Measurements from ENCODE around the gene HENMT1.

Gene HENMT1

GRCh38 chr1:108605633-108606032 lies 55.3 kb downstream of the HENMT1 start:
- no peak for TF ChIP-seq TAF1 (IDR thresholded peaks at IDR 0.05; ENCODE audit: borderline replicate concordance, insufficient read depth, low read length)

GRCh38 chr1:108601708-108602410 lies 59.0 kb downstream of the HENMT1 start:
- TF ChIP-seq REST (IDR thresholded peaks at IDR 0.05; ENCODE audit: insufficient read depth in 1 of 2, low read depth in 2 of 2, low read length in 2 of 2) (no peak), POLR2AphosphoS5 (IDR thresholded peaks at IDR 0.05; ENCODE audit: low read depth, low read length) (no peak), FOXP2 (optimal IDR thresholded peaks at IDR 0.05; ENCODE audit: borderline replicate concordance, extremely low read depth, extremely low read length, insufficient read depth) (no peak), TAF1 (IDR thresholded peaks at IDR 0.05; ENCODE audit: borderline replicate concordance, insufficient read depth, low read length) (no peak), SIN3A (IDR thresholded peaks at IDR 0.05; ENCODE audit: borderline replicate concordance, insufficient read depth, low read length) (no peak)

- TF ChIP-seq FOXP2 (optimal IDR thresholded peaks at IDR 0.05; ENCODE audit: borderline replicate concordance, extremely low read depth, extremely low read length, insufficient read depth) (no peak), SIN3A (IDR thresholded peaks at IDR 0.05; ENCODE audit: borderline replicate concordance, insufficient read depth, low read length) (no peak), TAF1 (IDR thresholded peaks at IDR 0.05; ENCODE audit: borderline replicate concordance, insufficient read depth, low read length) (no peak), REST (IDR thresholded peaks at IDR 0.05; ENCODE audit: insufficient read depth in 1 of 2, low read depth in 2 of 2, low read length in 2 of 2) (no peak), POLR2AphosphoS5 (IDR thresholded peaks at IDR 0.05; ENCODE audit: low read depth, low read length) (no peak)
Observed at GRCh38 chr1:108600504-108600903, 60.4 kb downstream of the HENMT1 start.

- TF ChIP-seq FOXP2 (optimal IDR thresholded peaks at IDR 0.05; ENCODE audit: borderline replicate concordance, extremely low read depth, extremely low read length, insufficient read depth) (no peak), SIN3A (IDR thresholded peaks at IDR 0.05; ENCODE audit: borderline replicate concordance, insufficient read depth, low read length) (no peak), POLR2AphosphoS5 (IDR thresholded peaks at IDR 0.05; ENCODE audit: low read depth, low read length) (no peak), REST (IDR thresholded peaks at IDR 0.05; ENCODE audit: insufficient read depth in 1 of 2, low read depth in 2 of 2, low read length in 2 of 2) (no peak), TAF1 (IDR thresholded peaks at IDR 0.05; ENCODE audit: borderline replicate concordance, insufficient read depth, low read length) (no peak)
Observed at GRCh38 chr1:108598340-108598739, 62.6 kb downstream of the HENMT1 start.

Measured in PFSK-1 (cell line).